Astrocyte (in vitro differentiated cells and primary cell): ENCODE measurements around the gene ZG16.

Experiments used
- CTCF ChIP-seq: IDR thresholded peaks from 2 replicates; pipeline ENCODE4 v1.5.1; 2011; ENCODE audit warnings: low read depth, mild to moderate bottlenecking, inconsistent platforms, low read length, moderate library complexity; ENCODE audit not compliant: insufficient read depth
- EZH2 ChIP-seq: IDR thresholded peaks from 2 replicates; pipeline ENCODE4 v1.6.1; 2012; ENCODE audit warnings: mild to moderate bottlenecking, low read length, inconsistent platforms; ENCODE audit not compliant: insufficient read depth

GRCh38 chr16:29743827-29744531 lies 34.1 kb upstream of the ZG16 start:
- TF ChIP-seq CTCF, result no peak
- TF ChIP-seq EZH2, result no peak
